Smooth muscle cell (in vitro differentiated cells): ENCODE measurements around the gene RESP18. TPM values are rescaled to one million over a fixed set of nuclear protein-coding genes. Genes with fewer than 3 reads are reported as not detected.

Experiments used
- DNase-seq: peaks from one replicate; lab custom pipeline; 2025; ENCODE audit not compliant: unreplicated experiment; lab: John Stamatoyannopoulos, UW
- H2AFZ ChIP-seq: fragments of 200-600 bp; sonication (generic); 2 replicates; pipeline ENCODE4 v1.6.0; 2016; ENCODE audit warnings: antibody characterized with exemption, low read depth, mild to moderate bottlenecking
- H3F3A ChIP-seq: fragments of 200-600 bp; sonication (generic); 2 replicates; pipeline ENCODE4 v1.6.0; 2017; ENCODE audit warnings: antibody characterized with exemption, low read depth
- H3K27ac ChIP-seq: fragments of 200-600 bp; sonication (generic); 2 replicates; pipeline ENCODE4 v1.5.1; 2016; ENCODE audit warnings: low read depth, mild to moderate bottlenecking
- H3K27me3 ChIP-seq: fragments of 200-600 bp; sonication (generic); 2 replicates; pipeline ENCODE4 v1.6.1; 2016; ENCODE audit warnings: low read depth, mild to moderate bottlenecking
- H3K36me3 ChIP-seq: fragments of 200-600 bp; sonication (generic); 2 replicates; pipeline ENCODE4 v1.5.1; 2016; ENCODE audit warnings: low read depth
- H3K4me1 ChIP-seq: fragments of 200-600 bp; sonication (generic); 2 replicates; pipeline ENCODE4 v1.5.1; 2016; ENCODE audit warnings: low read depth
- H3K4me2 ChIP-seq: fragments of 200-600 bp; sonication (generic); 2 replicates; pipeline ENCODE4 v1.6.0; 2016; ENCODE audit warnings: mild to moderate bottlenecking
- H3K4me3 ChIP-seq: fragments of 200-600 bp; sonication (generic); 2 replicates; pipeline ENCODE4 v1.5.1; 2016; ENCODE audit warnings: mild to moderate bottlenecking
- H3K79me2 ChIP-seq: fragments of 200-600 bp; sonication (generic); 2 replicates; pipeline ENCODE4 v1.6.0; 2016; ENCODE audit warnings: low read depth, mild to moderate bottlenecking
- H3K9ac ChIP-seq: fragments of 200-600 bp; sonication (generic); 2 replicates; pipeline ENCODE4 v1.6.0; 2016; ENCODE audit warnings: low read depth
- H3K9me3 ChIP-seq: fragments of 200-600 bp; sonication (generic); replicated peaks from 2 replicates; pipeline ENCODE4 v1.5.1; 2016; ENCODE audit warnings: low read depth
- H4K20me1 ChIP-seq: fragments of 200-600 bp; sonication (generic); 2 replicates; pipeline ENCODE4 v1.6.0; 2016; ENCODE audit warnings: low read depth
- WGBS: methylation state at CpG from one replicate; pipeline ENCODE4 v1.1.7; 2016; ENCODE audit warnings: low lambda C conversion rate; 5-methylcytosine and 5-hydroxymethylcytosine counted together
- polyA plus RNA-seq: library from polyadenylated mRNA; unstranded; fragments of >200 nt; fragmentation: Nextera tagmentation; extraction: Ambion mirVana; gene quantifications from 2 replicates; pipeline ENCODE4 v1.2.1, GENCODE V29; 2016
- total RNA-seq: library from RNA; depleted of rRNA; stranded (reverse); fragments of >200 nt; gene quantifications from 2 replicates; pipeline ENCODE4 v1.2.3, GENCODE V29; 2014
- TF ChIP-seq, protein P1 (sequence below): fragments of 200-600 bp; sonication (generic); IDR thresholded peaks from 2 replicates; pipeline ENCODE4 v1.5.1; 2017; ENCODE audit warnings: borderline replicate concordance, mild to moderate bottlenecking, antibody characterized with exemption; ENCODE audit not compliant: insufficient read depth, poor library complexity, severe bottlenecking

RESP18 gene
- total and polyA plus RNA-seq, 2 experiments from 2014 or later: not detected

DNA sequence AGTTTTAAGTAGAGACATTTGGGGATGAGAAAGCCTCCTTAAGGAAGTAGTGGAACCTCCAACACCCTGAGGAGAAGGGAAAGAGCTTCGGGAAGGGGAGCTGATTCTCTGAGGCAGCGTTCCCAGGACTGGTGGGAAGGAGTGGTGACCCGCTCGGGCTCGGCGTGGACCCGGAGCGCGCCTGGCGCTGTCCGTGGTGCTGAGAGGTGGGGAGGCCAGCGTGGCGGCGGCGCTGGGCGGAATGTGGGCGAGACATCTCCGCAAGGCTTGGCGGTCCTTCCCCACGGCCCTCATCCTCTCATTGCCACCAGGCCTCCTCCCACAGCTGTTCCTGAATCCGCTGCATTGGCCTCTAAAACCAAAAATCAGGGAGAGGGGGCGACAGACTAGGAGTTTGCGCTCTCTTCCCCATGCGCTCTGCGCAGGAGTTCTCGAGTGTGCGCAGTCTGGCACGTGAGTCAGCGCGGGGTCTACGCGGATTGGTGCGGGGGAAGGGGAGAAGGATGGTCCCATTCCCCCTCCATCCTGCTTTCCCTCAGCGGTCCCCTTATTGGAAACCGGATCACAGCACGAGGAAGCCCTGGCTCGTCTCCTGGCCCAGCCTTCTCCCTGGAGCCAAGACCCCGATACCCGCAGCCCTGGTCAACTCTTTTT is 857 bp downstream of the RESP18 start:
- TF ChIP-seq, protein P1, sequence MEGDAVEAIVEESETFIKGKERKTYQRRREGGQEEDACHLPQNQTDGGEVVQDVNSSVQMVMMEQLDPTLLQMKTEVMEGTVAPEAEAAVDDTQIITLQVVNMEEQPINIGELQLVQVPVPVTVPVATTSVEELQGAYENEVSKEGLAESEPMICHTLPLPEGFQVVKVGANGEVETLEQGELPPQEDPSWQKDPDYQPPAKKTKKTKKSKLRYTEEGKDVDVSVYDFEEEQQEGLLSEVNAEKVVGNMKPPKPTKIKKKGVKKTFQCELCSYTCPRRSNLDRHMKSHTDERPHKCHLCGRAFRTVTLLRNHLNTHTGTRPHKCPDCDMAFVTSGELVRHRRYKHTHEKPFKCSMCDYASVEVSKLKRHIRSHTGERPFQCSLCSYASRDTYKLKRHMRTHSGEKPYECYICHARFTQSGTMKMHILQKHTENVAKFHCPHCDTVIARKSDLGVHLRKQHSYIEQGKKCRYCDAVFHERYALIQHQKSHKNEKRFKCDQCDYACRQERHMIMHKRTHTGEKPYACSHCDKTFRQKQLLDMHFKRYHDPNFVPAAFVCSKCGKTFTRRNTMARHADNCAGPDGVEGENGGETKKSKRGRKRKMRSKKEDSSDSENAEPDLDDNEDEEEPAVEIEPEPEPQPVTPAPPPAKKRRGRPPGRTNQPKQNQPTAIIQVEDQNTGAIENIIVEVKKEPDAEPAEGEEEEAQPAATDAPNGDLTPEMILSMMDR: no peak
- Histone ChIP-seq H3K9ac (no peak overlapping the region), H3K4me3 (no peak overlapping the region), H3K27me3 (peaks cover 86% of the 10 kb centered on the region), H3F3A (no peaks in the 10 kb centered on the region), H3K9me3 (no peaks in the 10 kb centered on the region), H3K36me3 (no peaks in the 10 kb centered on the region), H4K20me1 (no peaks in the 10 kb centered on the region), H3K4me1 (no peaks in the 10 kb centered on the region), H3K27ac (no peak overlapping the region), H3K4me2 (peak overlapping the region; percentile 59), H2AFZ (no peak overlapping the region), H3K79me2 (no peaks in the 10 kb centered on the region)
- WGBS: 17% methylated on average over 39 of the region's 39 CpGs
- peak; percentile 32 for DNase-seq

GRCh38 chr2:219327719-219328118 is 4.8 kb downstream of the RESP18 start:
- no peaks in the 10 kb centered on the region for H3K9me3 ChIP-seq
- no peaks in the 10 kb centered on the region for H3F3A ChIP-seq
- no peak overlapping the region for H3K27ac ChIP-seq
- H2AFZ ChIP-seq: no peak overlapping the region
- no peak overlapping the region for H3K4me3 ChIP-seq
- H3K27me3 ChIP-seq: peaks cover 71% of the 10 kb centered on the region
- no peaks in the 10 kb centered on the region for H3K79me2 ChIP-seq
- H3K36me3 ChIP-seq: no peaks in the 10 kb centered on the region
- no peaks in the 10 kb centered on the region for H3K4me1 ChIP-seq
- TF ChIP-seq, protein P1: no peak
- no peak overlapping the region for H3K4me2 ChIP-seq
- WGBS: 80% methylated on average over 2 of the region's 2 CpGs
- H4K20me1 ChIP-seq: no peaks in the 10 kb centered on the region
- H3K9ac ChIP-seq: no peak overlapping the region
- DNase-seq: no peak

DNA sequence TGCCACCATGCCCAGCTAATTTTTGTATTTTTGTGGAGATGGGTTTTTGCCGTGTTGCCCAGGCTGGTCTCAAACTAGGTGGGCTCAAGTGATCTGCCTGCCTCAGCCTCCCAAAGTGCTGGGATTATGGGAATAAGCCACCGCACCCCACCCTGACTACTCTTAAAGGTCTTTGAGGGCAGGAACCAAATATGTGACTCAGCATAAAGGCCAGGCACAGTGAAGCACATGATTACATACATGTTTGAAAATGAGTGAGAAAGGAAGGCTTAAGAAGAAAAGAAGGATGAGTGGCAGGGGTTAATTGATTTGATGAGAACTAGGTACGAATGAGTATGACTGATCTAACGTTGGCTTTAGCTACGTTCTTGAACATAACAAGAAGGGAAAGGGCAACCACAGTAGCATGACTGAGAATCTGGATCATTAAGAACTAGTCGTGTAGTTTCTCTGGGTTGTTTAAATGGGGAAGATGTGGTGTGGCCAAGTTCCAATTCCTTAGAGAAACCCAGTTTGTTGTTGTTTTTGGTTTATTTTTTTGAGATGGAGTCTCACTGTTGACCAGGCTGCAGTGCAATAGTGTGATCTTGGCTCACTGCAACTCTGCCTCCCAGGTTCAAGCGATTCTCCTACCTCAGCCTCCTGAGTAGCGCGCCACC is 6.8 kb downstream of the RESP18 start:
- Histone ChIP-seq H3K27me3 (peaks cover 67% of the 10 kb centered on the region), H3K4me1 (no peaks in the 10 kb centered on the region), H3K9me3 (no peaks in the 10 kb centered on the region), H4K20me1 (no peaks in the 10 kb centered on the region), H3K36me3 (no peaks in the 10 kb centered on the region), H3K9ac (no peak overlapping the region), H3K27ac (no peak overlapping the region), H2AFZ (no peak overlapping the region), H3K79me2 (no peaks in the 10 kb centered on the region), H3K4me2 (no peak overlapping the region), H3K4me3 (no peak overlapping the region), H3F3A (no peaks in the 10 kb centered on the region)
- 82% methylated on average over 9 of the region's 9 CpGs for WGBS
- TF ChIP-seq, protein P1: no peak
- DNase-seq: no peak
